ENCODE measurements around the gene AFAP1L1.

Gene AFAP1L1

DNA sequence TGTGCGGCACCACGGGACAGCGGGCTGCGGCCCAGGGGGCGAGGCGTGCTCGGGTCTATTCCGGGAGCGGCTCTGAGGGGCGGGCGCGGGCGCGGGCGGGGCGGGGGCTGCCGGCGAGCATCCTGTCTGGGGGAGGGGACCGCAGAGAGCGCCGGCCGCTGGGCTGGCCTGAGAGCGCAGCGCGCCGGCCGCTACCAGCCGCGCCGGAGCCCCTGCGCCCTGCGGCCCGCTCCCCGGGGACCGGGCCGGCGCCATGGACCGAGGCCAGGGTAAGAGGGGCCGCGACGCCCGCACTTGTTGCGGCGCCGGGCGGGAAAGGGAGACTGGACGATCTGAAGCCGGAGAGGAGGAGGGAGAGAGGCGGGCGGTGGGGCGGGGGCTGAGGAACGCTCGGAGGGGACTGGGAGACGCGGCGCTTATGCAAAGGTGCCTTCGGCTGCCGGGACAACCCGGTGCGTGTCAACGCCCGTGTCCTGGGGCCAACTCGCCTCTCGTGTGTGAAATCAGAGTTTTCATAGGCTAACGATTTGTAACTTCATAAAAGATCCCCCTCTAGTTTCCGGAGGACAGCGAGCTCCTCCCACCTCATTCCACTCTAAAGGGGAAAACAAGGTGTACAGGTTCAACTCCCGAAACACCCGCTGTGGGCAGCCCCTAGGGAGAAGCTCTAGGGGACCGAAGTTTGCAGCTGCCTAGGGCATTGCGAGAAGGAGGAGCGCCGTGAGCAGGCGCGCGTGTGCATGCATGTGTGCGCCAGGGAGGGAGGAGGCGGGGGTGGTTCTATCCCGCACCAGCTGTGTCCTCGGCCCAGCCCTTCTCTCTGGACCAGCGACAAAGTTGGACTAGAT, at the start of gene AFAP1L1:
TSS of gene AFAP1L1 (plus strand) at position 144 of the 848 bp plus-strand sequence. CDS start at position 254, 110 bp downstream.
- DNase-seq: peak; percentile 75

- no peak for DNase-seq
Observed at GRCh38 chr5:149223081-149223848, 48.4 kb upstream of the AFAP1L1 start.

GRCh38 chr5:149224282-149224681, 47.4 kb upstream of the AFAP1L1 start:
- no peak for DNase-seq

DNA sequence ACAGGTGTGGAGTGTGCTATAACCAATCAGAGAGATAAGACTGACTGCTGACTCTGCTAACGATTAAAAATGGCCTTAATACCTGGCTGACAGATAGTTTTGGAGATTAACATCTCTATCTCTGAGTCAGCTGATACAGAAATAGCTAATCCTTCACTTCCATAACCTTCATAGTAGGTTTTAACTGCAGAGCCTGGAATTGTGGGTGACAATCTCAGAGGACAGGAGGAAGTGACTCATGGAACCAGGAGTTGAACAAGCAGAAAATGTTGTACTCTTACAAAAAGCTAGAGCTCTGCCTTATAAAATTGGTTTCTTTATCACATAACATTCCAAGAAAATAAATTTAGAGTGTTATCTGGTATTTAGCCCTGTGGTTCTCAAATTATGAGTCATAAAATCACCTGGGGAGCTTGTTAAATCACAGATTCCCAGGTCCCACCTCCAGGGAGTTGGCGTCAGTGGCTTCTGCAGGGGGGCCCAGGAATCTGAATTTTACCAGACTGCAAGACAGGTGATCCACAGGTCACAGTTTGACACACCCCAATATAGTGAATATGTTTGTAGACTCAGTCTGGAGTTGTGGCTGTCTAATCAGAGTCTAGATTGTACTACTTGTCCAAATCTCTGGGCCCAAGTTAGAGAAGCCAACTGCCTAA, 44.4 kb upstream of the AFAP1L1 start:
- DNase-seq: no peak

DNA sequence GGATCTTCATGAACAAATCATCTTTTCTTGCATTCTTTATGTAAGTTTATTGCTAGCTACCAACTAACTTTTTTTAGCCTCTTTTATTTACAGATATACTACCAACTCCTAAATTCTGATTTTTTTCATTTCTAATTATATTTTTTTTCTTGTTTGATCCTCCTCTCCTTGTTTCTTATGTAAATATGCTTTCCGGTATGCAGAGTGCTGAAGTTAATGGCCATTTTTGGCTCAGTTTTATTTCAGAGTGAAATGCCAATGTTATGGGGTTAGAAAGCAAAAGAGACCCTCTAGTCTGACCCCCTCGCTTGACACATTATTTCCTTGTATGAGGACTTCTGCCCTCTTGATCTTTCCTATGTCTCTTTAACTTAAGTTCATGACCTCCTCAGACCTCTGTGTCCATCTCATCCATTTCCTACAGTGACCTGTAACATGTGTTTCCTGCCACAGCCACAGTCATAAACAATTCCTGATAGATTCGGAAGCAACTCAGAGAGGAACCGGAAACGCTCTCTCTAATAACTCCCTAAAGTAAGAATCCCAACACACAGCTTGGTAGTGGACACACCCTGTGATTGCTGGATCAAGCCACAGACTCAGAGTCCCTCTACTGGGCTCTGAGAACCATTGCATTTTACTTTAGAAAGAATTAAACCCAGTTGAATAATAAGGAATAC, 42.9 kb upstream of the AFAP1L1 start:
- DNase-seq: peak; percentile 56

GRCh38 chr5:149229298-149229937, 42.2 kb upstream of the AFAP1L1 start:
- no peak for DNase-seq

DNA sequence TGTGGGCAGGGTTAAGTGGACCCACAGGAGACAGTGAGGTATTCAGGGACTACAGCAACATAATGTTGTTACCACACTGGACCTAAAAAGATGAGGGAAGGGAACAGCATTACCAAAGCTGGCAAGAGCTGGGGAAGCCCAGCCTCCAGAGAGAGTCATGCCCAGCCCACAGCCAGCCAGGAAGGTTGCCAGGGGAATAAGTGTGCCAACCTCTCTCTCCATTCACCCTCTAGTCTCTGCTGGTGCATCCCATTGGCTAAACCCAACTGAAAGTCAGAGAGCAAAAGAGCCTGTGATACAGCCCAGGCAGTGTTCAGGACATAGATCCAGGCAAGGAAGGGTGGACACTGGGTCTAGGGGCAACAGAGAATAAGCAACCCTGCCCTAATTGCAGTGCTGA, 35.8 kb upstream of the AFAP1L1 start:
- no peak for DNase-seq

DNA sequence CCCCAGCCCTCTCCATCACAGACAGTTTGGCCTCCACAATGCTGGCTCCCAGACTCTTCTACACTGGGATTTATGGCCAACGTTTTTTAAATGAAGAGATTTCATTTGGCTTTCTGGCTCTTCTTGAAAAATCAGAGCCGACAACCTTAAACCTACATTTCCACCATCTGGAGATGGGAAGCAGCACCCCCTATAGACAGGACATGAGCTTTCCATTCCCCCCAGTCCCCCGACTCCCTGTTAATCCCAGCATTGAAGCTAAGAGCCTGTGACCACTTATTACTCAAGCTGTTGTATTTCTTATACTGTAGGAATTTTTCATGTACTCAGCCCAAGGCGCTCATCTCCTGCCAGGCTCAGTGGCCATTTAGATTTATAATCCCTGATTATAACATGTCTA, 34.0 kb upstream of the AFAP1L1 start:
- no peak for DNase-seq

- DNase-seq: no peak
Observed at GRCh38 chr5:149238540-149238939, 33.1 kb upstream of the AFAP1L1 start.

DNA sequence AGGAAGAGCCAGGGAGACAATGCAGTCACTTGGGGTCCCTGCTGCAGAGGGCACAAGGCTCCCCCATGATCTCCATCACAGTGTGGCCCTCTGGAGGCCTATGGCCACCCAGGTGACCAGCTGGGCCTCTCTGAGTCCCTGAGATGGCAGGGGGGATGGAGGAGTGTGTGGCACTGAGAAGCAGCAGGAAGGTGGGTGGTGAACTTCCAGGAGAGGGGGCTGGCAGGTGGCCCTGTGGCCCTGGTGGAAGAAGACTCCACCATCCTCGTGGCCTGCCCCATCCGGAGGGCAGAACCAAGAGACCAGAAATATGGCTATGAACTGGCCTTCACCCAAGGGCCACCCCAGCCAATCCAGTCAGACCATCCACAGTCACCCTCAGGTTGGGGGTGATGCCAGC, 31.7 kb upstream of the AFAP1L1 start:
- no peak for DNase-seq

DNA sequence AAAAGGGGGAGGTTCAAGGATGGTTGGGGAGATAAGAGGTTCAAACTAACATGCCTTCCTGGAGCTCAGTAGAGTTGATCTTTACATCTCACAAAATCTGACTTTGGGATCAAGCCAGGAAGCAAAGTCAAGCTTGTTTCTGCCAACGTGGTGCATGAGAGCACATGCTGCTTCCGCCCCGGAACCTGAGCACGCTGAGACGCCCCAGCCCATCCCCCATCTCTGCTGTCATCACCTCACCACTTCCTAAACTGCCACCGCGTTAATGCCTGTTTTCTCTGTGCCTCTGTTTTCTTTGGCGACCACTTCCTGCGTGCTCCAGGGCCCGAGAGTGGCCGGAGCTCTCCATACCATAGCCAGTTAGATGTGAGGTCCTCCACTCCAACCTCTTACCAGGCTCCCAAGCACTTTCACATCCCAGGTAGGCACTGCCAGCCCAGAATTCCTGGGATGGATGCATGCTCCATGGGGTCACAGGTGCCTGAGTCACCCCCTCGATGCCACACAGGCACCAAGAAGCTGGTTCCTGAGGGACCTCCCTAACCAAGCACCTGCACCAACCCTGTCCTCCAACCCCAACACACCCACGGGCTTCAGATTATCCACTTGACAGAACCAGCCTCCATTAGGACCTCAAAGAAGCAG, 31.2 kb upstream of the AFAP1L1 start:
- DNase-seq: no peak

- DNase-seq: no peak
Observed at GRCh38 chr5:149242339-149242738, 29.3 kb upstream of the AFAP1L1 start.

GRCh38 chr5:149246906-149247305, 24.8 kb upstream of the AFAP1L1 start:
- DNase-seq: no peak

DNA sequence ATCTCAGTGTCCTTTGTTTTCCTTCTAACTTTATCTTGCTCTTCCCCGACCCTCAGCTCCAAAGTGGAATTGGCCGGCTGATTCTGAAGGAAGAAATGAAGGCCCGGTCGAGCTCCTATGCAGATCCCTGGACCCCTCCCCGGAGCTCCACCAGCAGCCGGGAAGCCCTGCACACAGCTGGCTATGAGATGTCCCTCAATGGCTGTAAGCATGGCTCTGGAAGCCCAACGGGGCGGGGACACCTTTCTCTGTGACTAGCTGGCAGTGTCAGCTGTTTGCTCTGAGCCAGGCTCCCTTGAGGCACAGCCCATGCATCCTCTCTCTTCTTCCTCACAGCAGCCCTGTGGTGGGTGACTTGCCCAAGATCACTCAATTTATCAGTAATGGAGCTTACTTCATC, 23.9 kb upstream of the AFAP1L1 start:
- no peak for DNase-seq

DNA sequence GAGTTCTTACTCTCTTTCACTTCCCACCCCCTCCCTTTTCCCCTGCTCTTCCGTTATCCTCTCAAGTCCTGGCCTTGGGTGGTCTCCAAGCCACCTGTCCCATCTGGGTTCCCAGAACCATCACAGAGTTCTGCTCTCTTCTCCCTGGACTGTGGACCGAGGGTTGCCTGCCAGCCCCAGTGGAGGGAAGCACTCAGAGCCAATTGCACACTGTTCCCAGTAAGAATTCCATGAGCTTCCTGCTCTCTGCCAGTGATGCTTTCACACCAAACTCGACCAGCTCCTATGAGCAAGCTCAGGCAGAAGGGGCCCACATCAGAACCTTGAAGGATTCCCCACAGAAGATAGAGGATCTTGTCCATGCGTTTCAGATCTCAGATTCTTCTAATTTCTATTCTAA, 20.1 kb upstream of the AFAP1L1 start:
- no peak for DNase-seq

DNA sequence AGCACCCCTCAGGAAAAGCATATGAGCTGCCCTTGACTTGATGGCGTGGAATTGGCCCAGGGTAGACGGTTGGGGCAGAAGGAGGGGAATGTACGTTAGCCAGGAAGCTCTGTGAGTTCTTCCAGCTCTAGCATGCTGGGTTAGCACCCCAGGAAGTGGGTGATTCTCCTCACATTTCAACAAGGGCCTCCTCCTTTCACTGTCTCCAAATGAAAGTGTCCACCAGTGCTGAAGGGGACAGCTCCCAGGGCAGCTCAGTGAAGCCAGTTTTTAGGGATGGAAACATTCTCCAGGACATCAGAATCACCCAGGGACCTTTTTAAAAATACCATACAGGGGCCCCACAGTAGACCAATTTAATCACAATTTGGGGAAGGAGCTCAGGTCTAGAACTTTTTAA, 17.2 kb upstream of the AFAP1L1 start:
- peak; percentile 63 for DNase-seq

GRCh38 chr5:149256451-149256850, 15.2 kb upstream of the AFAP1L1 start:
- no peak for DNase-seq

DNA sequence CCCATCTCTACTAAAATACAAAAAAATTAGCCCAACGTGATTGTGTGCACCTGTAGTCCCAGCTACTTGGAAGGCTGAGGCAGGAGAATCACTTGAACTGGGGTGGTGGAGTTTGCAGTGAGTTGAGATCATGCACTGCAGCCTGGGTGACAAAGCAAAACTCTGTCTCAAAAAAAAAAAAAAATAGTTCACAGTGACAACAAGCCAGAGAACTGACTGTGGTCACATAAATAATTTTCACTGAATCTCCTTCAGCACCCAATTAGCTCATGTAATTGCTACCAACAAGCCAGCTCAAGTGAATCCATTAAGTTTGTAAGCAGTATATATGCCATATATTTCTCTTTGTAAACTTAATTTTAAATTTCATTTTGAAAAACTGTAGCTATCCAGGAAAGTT, 14.5 kb upstream of the AFAP1L1 start:
- no peak for DNase-seq

GRCh38 chr5:149257889-149258705, 13.6 kb upstream of the AFAP1L1 start:
- no peak for DNase-seq

- DNase-seq: no peak
Observed at GRCh38 chr5:149260761-149261160, 10.9 kb upstream of the AFAP1L1 start.

DNA sequence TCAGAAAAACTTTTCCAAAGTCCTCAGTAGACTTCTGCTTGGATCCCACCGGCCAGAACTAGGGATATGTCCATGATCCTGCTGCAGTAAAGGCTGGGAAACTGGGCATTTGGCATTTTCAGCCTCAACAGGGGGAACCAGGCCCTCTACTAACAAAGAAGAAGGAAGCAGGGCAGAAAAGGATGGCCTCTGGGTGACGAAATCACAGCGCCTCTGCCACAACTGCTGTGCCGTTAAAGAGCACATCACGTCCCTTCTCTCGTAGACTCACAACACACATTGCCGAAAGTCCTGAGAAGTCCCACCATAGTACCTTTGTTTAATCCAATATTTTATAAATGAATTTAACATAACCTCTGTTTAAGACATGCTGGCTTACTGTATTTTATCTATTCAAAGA, 10.4 kb upstream of the AFAP1L1 start:
- DNase-seq: no peak

Measured in eye (tissue), 1 donor.